HCT116 (cell line): Measurements from ENCODE around the gene CHURC1.

Experiments used
- EZH2 ChIP-seq: fragments of 200-600 bp; sonication (generic); IDR thresholded peaks from 2 replicates; pipeline ENCODE4 v1.6.1; 2017; ENCODE audit warnings: antibody characterized with exemption, mixed run types
- EZH2phosphoT487 ChIP-seq: fragments of 200-600 bp; IDR thresholded peaks from 2 replicates; pipeline ENCODE4 v1.6.1; 2018; ENCODE audit warnings: antibody characterized with exemption, borderline replicate concordance
- FOSL1 ChIP-seq: IDR thresholded peaks from 2 replicates; pipeline ENCODE4 v1.6.1; 2012; ENCODE audit warnings: low read depth
- JUND ChIP-seq: IDR thresholded peaks from 2 replicates; pipeline ENCODE4 v1.6.1; 2012
- POLR2A ChIP-seq: IDR thresholded peaks from 2 replicates; pipeline ENCODE4 v1.7.0; 2011; ENCODE audit warnings: borderline replicate concordance; ENCODE audit not compliant: insufficient read depth, insufficient read length; ENCODE audit errors: extremely low read depth
- POLR2AphosphoS5 ChIP-seq: IDR thresholded peaks from 2 replicates; pipeline ENCODE4 v1.6.1; 2011; ENCODE audit warnings: mild to moderate bottlenecking, low read depth, low read length, moderate library complexity
- RAD21 ChIP-seq: IDR thresholded peaks from 2 replicates; pipeline ENCODE4 v1.6.1; 2012; ENCODE audit warnings: low read depth, mild to moderate bottlenecking
- SIN3A ChIP-seq: IDR thresholded peaks from 2 replicates; pipeline ENCODE4 v1.6.1; 2012; ENCODE audit warnings: low read depth
- SP1 ChIP-seq: IDR thresholded peaks from 2 replicates; pipeline ENCODE4 v1.6.1; 2012; ENCODE audit warnings: low read depth
- SRF ChIP-seq: IDR thresholded peaks from 2 replicates; pipeline ENCODE4 v1.6.1; 2012; ENCODE audit warnings: low read depth
- YY1 ChIP-seq: IDR thresholded peaks from 2 replicates; pipeline ENCODE4 v1.6.1; 2011; ENCODE audit warnings: low read length, low read depth, moderate library complexity, mild to moderate bottlenecking; ENCODE audit not compliant: insufficient replicate concordance; ENCODE audit errors: extremely low read depth
- TF ChIP-seq, protein P1 (sequence below), 3 experiments: fragments of 200-600 bp in 1 of 3; sonication (generic) in 1 of 3; IDR thresholded peaks in 2 of 3; conservative IDR thresholded peaks in 1 of 3; 2 replicates each; pipeline ENCODE4 v1.5.1; 2012 to 2017; ENCODE audit warnings: low read depth in 2 of 3, low read length in 2 of 3, antibody characterized with exemption in 1 of 3, borderline replicate concordance in 1 of 3, control low read depth in 1 of 3, mild to moderate bottlenecking in 1 of 3, mixed read lengths in 1 of 3, mixed run types in 1 of 3, moderate library complexity in 1 of 3; ENCODE audit not compliant: insufficient read depth in 1 of 3
- TF ChIP-seq, protein P2 (sequence below): IDR thresholded peaks from 2 replicates; pipeline ENCODE4 v1.6.1; 2012
- TF ChIP-seq, protein P3 (sequence below): IDR thresholded peaks from 2 replicates; pipeline ENCODE4 v1.6.1; 2012

DNA sequence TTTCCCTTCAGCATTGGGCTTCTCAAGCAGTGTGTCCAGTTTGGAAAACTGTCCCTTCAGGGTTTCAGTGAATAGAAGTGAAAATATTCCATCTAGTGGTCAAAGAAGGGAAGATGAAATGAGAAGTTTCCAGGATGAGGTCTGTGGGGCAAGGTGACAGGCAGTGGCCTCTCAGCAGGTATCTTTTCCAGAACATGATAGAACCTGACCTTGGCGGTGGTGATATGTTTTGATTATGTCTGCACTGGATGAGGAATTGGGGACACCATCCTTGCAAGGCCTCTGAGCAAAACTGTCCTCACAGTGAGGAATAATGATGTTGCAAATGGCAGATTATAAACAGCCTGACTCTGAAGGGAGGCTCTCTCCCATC is 23.6 kb downstream of the CHURC1 start:
- TF ChIP-seq, protein P1, sequence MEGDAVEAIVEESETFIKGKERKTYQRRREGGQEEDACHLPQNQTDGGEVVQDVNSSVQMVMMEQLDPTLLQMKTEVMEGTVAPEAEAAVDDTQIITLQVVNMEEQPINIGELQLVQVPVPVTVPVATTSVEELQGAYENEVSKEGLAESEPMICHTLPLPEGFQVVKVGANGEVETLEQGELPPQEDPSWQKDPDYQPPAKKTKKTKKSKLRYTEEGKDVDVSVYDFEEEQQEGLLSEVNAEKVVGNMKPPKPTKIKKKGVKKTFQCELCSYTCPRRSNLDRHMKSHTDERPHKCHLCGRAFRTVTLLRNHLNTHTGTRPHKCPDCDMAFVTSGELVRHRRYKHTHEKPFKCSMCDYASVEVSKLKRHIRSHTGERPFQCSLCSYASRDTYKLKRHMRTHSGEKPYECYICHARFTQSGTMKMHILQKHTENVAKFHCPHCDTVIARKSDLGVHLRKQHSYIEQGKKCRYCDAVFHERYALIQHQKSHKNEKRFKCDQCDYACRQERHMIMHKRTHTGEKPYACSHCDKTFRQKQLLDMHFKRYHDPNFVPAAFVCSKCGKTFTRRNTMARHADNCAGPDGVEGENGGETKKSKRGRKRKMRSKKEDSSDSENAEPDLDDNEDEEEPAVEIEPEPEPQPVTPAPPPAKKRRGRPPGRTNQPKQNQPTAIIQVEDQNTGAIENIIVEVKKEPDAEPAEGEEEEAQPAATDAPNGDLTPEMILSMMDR (IDR thresholded peaks at IDR 0.05 in 2 of 3, conservative IDR thresholded peaks at IDR 0.05 in 1 of 3; ENCODE audit: borderline replicate concordance in 1 of 3, insufficient read depth in 1 of 3, low read depth in 2 of 3, low read length in 2 of 3): peak; percentile 18 to 52 (median 30); a peak in 3 of 6 replicates
- no peak for TF ChIP-seq POLR2A
- TF ChIP-seq EZH2phosphoT487: no peak
- no peak for TF ChIP-seq JUND
- no peak for TF ChIP-seq FOSL1
- TF ChIP-seq EZH2: no peak
- no peak for TF ChIP-seq YY1
- TF ChIP-seq, protein P2, sequence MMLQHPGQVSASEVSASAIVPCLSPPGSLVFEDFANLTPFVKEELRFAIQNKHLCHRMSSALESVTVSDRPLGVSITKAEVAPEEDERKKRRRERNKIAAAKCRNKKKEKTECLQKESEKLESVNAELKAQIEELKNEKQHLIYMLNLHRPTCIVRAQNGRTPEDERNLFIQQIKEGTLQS: no peak
- TF ChIP-seq SRF: no peak
- no peak for TF ChIP-seq POLR2AphosphoS5
- TF ChIP-seq SP1: no peak
- TF ChIP-seq, protein P3, sequence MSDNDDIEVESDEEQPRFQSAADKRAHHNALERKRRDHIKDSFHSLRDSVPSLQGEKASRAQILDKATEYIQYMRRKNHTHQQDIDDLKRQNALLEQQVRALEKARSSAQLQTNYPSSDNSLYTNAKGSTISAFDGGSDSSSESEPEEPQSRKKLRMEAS: no peak
- TF ChIP-seq SIN3A: no peak
- peak; percentile 46; the same call in 1 of the 2 replicates for TF ChIP-seq RAD21
